Vagina (tissue), 2 donors: ENCODE data around the gene SENP1.

Experiments
- POLR2A ChIP-seq, 2 donors: fragments of 450-650 bp; IDR thresholded peaks; one replicate each; pipeline ENCODE4 v1.6.1; 2017; ENCODE audit warnings: antibody characterized with exemption in 2 of 2, mild to moderate bottlenecking in 2 of 2, moderate library complexity in 2 of 2
- POLR2AphosphoS5 ChIP-seq, 2 donors: sonication (generic); formaldehyde crosslinking; IDR thresholded peaks; one replicate each; pipeline ENCODE4 v1.9.0; 2017; ENCODE audit warnings: antibody characterized with exemption in 2 of 2, mild to moderate bottlenecking in 2 of 2, low read depth in 1 of 2; ENCODE audit not compliant: insufficient read depth in 1 of 2
- TF ChIP-seq, protein P1 (sequence below), 3 experiments: fragments of 450-650 bp in 2 of 3; fragments of 200-600 bp in 1 of 3; sonication (generic) in 1 of 3; IDR thresholded peaks; one replicate each; pipeline ENCODE4 v1.5.1; 2017 to 2019; ENCODE audit warnings: antibody characterized with exemption in 3 of 3, mild to moderate bottlenecking in 2 of 3, moderate library complexity in 2 of 3

GRCh38 chr12:48005001-48005749 is 100.7 kb downstream of the SENP1 start:
- no peak for TF ChIP-seq POLR2A (IDR thresholded peaks at IDR 0.05)
- TF ChIP-seq, protein P1, sequence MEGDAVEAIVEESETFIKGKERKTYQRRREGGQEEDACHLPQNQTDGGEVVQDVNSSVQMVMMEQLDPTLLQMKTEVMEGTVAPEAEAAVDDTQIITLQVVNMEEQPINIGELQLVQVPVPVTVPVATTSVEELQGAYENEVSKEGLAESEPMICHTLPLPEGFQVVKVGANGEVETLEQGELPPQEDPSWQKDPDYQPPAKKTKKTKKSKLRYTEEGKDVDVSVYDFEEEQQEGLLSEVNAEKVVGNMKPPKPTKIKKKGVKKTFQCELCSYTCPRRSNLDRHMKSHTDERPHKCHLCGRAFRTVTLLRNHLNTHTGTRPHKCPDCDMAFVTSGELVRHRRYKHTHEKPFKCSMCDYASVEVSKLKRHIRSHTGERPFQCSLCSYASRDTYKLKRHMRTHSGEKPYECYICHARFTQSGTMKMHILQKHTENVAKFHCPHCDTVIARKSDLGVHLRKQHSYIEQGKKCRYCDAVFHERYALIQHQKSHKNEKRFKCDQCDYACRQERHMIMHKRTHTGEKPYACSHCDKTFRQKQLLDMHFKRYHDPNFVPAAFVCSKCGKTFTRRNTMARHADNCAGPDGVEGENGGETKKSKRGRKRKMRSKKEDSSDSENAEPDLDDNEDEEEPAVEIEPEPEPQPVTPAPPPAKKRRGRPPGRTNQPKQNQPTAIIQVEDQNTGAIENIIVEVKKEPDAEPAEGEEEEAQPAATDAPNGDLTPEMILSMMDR (IDR thresholded peaks at IDR 0.05) = no peak
- TF ChIP-seq POLR2AphosphoS5 (IDR thresholded peaks at IDR 0.05; ENCODE audit: insufficient read depth in 1 of 2, low read depth in 1 of 2) = no peak
